ENCODE results near the gene TCIRG1. TPM values are rescaled to one million over a fixed set of nuclear protein-coding genes. Genes with fewer than 3 reads are reported as not detected.

Gene TCIRG1
- total and polyA plus RNA-seq, 2 experiments from 2014 or later = 75.9 to 118 TPM

- no peaks in the 10 kb centered on the region for H4K20me1 ChIP-seq (ENCODE audit: insufficient read depth)
- H2AFZ ChIP-seq = no peak overlapping the region
- peaks cover 11% of the 10 kb centered on the region for H3F3A ChIP-seq (ENCODE audit: insufficient read depth)
- no peak overlapping the region for H3K9ac ChIP-seq
- no peak overlapping the region for H3K4me3 ChIP-seq
- DNase-seq = no peak
- no peak overlapping the region for H3K27ac ChIP-seq
- peaks cover 3% of the 10 kb centered on the region; the same call in 1 of the 2 replicates for H3K36me3 ChIP-seq (ENCODE audit: low read depth)
- H3K9me3 ChIP-seq (ENCODE audit: low read depth) = no peaks in the 10 kb centered on the region
- no peak for TF ChIP-seq EZH2phosphoT487 (IDR thresholded peaks at IDR 0.05; ENCODE audit: insufficient read depth, low read depth)
- TF ChIP-seq EZH2 (IDR thresholded peaks at IDR 0.05; ENCODE audit: insufficient read depth, poor library complexity, severe bottlenecking) = no peak
- in situ Hi-C loops (cut with MboI) = no loop called here
- H3K79me2 ChIP-seq (ENCODE audit: insufficient read depth) = peaks cover 42% of the 10 kb centered on the region
- no peaks in the 10 kb centered on the region for H3K27me3 ChIP-seq (replicated peaks; ENCODE audit: insufficient read depth)
- H3K4me1 ChIP-seq (ENCODE audit: insufficient read depth) = peaks cover 27% of the 10 kb centered on the region
- no peaks in the 10 kb centered on the region for H3K9me2 ChIP-seq (ENCODE audit: insufficient read depth)
- no peak overlapping the region for H3K4me2 ChIP-seq (ENCODE audit: unreplicated experiment)
- WGBS, 2 experiments (ENCODE audit: low coverage in 1 of 2, low lambda C conversion rate in 2 of 2, missing lambda C conversion rate in 2 of 2) = 65 to 76% methylated on average over 11 to 12 of the region's 12 CpGs
Measured at GRCh38 chr11:68033708-68034045, 5.1 kb upstream of the TCIRG1 start.

GRCh38 chr11:68035266-68035876 lies 3.5 kb upstream of the TCIRG1 start:
- H3K4me2 ChIP-seq (ENCODE audit: unreplicated experiment) = no peak overlapping the region
- H3K27me3 ChIP-seq (replicated peaks; ENCODE audit: insufficient read depth) = no peaks in the 10 kb centered on the region
- H3K4me3 ChIP-seq = no peak overlapping the region
- no peak overlapping the region for H3K9ac ChIP-seq
- peaks cover 3% of the 10 kb centered on the region; the same call in 1 of the 2 replicates for H3K36me3 ChIP-seq (ENCODE audit: low read depth)
- H3K4me1 ChIP-seq (ENCODE audit: insufficient read depth) = peaks cover 17% of the 10 kb centered on the region; the same call in 1 of the 2 replicates
- H3K9me2 ChIP-seq (ENCODE audit: insufficient read depth) = no peaks in the 10 kb centered on the region
- H3F3A ChIP-seq (ENCODE audit: insufficient read depth) = no peaks in the 10 kb centered on the region
- H3K27ac ChIP-seq = no peak overlapping the region
- 79 to 82% methylated on average over 13 of the region's 13 CpGs for WGBS, 2 experiments (ENCODE audit: low coverage in 1 of 2, low lambda C conversion rate in 2 of 2, missing lambda C conversion rate in 2 of 2)
- no peak for TF ChIP-seq EZH2 (IDR thresholded peaks at IDR 0.05; ENCODE audit: insufficient read depth, poor library complexity, severe bottlenecking)
- TF ChIP-seq EZH2phosphoT487 (IDR thresholded peaks at IDR 0.05; ENCODE audit: insufficient read depth, low read depth) = no peak
- no peak for DNase-seq
- in situ Hi-C loops (cut with MboI) = no loop called here
- H2AFZ ChIP-seq = no peak overlapping the region
- H3K79me2 ChIP-seq (ENCODE audit: insufficient read depth) = peaks cover 59% of the 10 kb centered on the region
- H3K9me3 ChIP-seq (ENCODE audit: low read depth) = no peaks in the 10 kb centered on the region
- no peaks in the 10 kb centered on the region for H4K20me1 ChIP-seq (ENCODE audit: insufficient read depth)

- H3K9ac ChIP-seq = no peak overlapping the region
- in situ Hi-C loops (cut with MboI) = no loop called here
- 85 to 92% methylated on average over 19 to 23 of the region's 27 CpGs for WGBS, 2 experiments (ENCODE audit: low coverage in 1 of 2, low lambda C conversion rate in 2 of 2, missing lambda C conversion rate in 2 of 2)
- H3K9me3 ChIP-seq (ENCODE audit: low read depth) = no peaks in the 10 kb centered on the region
- peaks cover 61% of the 10 kb centered on the region for H3K79me2 ChIP-seq (ENCODE audit: insufficient read depth)
- H3K4me3 ChIP-seq = no peak overlapping the region
- H3K27ac ChIP-seq = no peak overlapping the region
- peaks cover 3% of the 10 kb centered on the region; the same call in 1 of the 2 replicates for H3K36me3 ChIP-seq (ENCODE audit: low read depth)
- DNase-seq = no peak
- H4K20me1 ChIP-seq (ENCODE audit: insufficient read depth) = no peaks in the 10 kb centered on the region
- H3K4me1 ChIP-seq (ENCODE audit: insufficient read depth) = peaks cover 15% of the 10 kb centered on the region; the same call in 1 of the 2 replicates
- no peak overlapping the region for H3K4me2 ChIP-seq (ENCODE audit: unreplicated experiment)
- H3F3A ChIP-seq (ENCODE audit: insufficient read depth) = no peaks in the 10 kb centered on the region
- H3K27me3 ChIP-seq (replicated peaks; ENCODE audit: insufficient read depth) = no peaks in the 10 kb centered on the region
- TF ChIP-seq EZH2phosphoT487 (IDR thresholded peaks at IDR 0.05; ENCODE audit: insufficient read depth, low read depth) (no peak), EZH2 (IDR thresholded peaks at IDR 0.05; ENCODE audit: insufficient read depth, poor library complexity, severe bottlenecking) (no peak)
- no peak overlapping the region for H2AFZ ChIP-seq
- H3K9me2 ChIP-seq (ENCODE audit: insufficient read depth) = no peaks in the 10 kb centered on the region
Measured at GRCh38 chr11:68036141-68036716, 2.6 kb upstream of the TCIRG1 start.

- peaks cover 10% of the 10 kb centered on the region; the same call in 1 of the 2 replicates for H3K4me1 ChIP-seq (ENCODE audit: insufficient read depth)
- no peak overlapping the region for H3K27ac ChIP-seq
- peaks cover 3% of the 10 kb centered on the region; the same call in 1 of the 2 replicates for H3K36me3 ChIP-seq (ENCODE audit: low read depth)
- in situ Hi-C loops (cut with MboI) = no loop called here
- H3K27me3 ChIP-seq (replicated peaks; ENCODE audit: insufficient read depth) = no peaks in the 10 kb centered on the region
- H3K9ac ChIP-seq = no peak overlapping the region
- H2AFZ ChIP-seq = no peak overlapping the region
- WGBS, 2 experiments (ENCODE audit: low coverage in 1 of 2, low lambda C conversion rate in 2 of 2, missing lambda C conversion rate in 2 of 2) = 94 to 95% methylated on average over 14 of the region's 14 CpGs
- no peaks in the 10 kb centered on the region for H3K9me3 ChIP-seq (ENCODE audit: low read depth)
- no peak overlapping the region for H3K4me3 ChIP-seq
- no peaks in the 10 kb centered on the region for H3F3A ChIP-seq (ENCODE audit: insufficient read depth)
- TF ChIP-seq EZH2 (IDR thresholded peaks at IDR 0.05; ENCODE audit: insufficient read depth, poor library complexity, severe bottlenecking) (no peak), EZH2phosphoT487 (IDR thresholded peaks at IDR 0.05; ENCODE audit: insufficient read depth, low read depth) (no peak)
- DNase-seq = no peak
- H3K4me2 ChIP-seq (ENCODE audit: unreplicated experiment) = no peak overlapping the region
- H3K9me2 ChIP-seq (ENCODE audit: insufficient read depth) = no peaks in the 10 kb centered on the region
- peaks cover 61% of the 10 kb centered on the region for H3K79me2 ChIP-seq (ENCODE audit: insufficient read depth)
- H4K20me1 ChIP-seq (ENCODE audit: insufficient read depth) = no peaks in the 10 kb centered on the region
Measured at GRCh38 chr11:68036717-68037239, 2.0 kb upstream of the TCIRG1 start.
